Activated naive CD4-positive, alpha-beta T cell treated with anti-CD3 and anti-CD28 coated beads, Interleukin-2, amount 50 U/mL, for 72 hours (primary cell): Measurements from ENCODE around the gene C1QTNF2. TPM values are rescaled to one million over a fixed set of nuclear protein-coding genes. Genes with fewer than 3 reads are reported as not detected.

Experiments used
- total RNA-seq, 2 donors: library from RNA; stranded (reverse); gene quantifications; one replicate each; pipeline ENCODE4 v1.2.3, GENCODE V29; 2022

C1QTNF2 gene
- total RNA-seq, 2 donors from 2014 or later, result not detected

Other genes with a start within 250 kb of the C1QTNF2 start
- not detected for gene FABP6, start 141.1 kb downstream of the C1QTNF2 start, total RNA-seq
- under 1 TPM; 0.07 to 0.12 TPM for gene CCNJL, start 58.1 kb downstream of the C1QTNF2 start, total RNA-seq
- 1 to 10 TPM in 1 of 2 donors, under 1 TPM in 1; 0.82 to 1.1 TPM for gene FAM200C, start 29.4 kb upstream of the C1QTNF2 start, total RNA-seq
- 10 to 100 TPM; 36.5 to 53.5 TPM for gene SLU7, start 48.5 kb upstream of the C1QTNF2 start, total RNA-seq
- gene PTTG1, start 51.2 kb upstream of the C1QTNF2 start, total RNA-seq, result 100 to 1,000 TPM; 165 to 373 TPM